ENCODE data around the gene DMXL1.
"Not testable (repeated sequence)": the region's sequence is repeated elsewhere in the genome, so short reads cannot be mapped to it uniquely, and the experiment has no call there.

The DMXL1 gene

DNA sequence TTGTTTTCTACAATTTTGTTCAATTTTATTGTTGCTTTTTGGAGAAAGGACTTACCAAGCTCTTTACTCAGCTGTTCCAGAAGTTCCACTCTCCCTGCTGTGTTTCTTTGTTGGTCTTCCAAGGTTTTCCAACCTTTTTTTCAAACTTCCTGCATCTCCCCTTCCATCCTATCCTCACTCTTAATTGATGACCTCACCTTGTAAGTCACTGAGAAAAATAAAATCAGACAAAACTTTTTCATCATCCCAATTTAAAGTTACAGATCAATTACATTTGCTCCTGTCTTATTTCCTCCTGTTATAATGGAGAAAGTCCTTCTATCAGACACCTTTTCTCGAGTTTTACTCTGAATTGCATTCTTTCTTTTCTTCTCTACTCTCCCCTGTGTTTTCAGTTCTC lies 121.1 kb downstream of the DMXL1 start:
- no peak for DNase-seq (ENCODE audit: low read depth in 1 of 2, low spot score in 1 of 2)

DNA sequence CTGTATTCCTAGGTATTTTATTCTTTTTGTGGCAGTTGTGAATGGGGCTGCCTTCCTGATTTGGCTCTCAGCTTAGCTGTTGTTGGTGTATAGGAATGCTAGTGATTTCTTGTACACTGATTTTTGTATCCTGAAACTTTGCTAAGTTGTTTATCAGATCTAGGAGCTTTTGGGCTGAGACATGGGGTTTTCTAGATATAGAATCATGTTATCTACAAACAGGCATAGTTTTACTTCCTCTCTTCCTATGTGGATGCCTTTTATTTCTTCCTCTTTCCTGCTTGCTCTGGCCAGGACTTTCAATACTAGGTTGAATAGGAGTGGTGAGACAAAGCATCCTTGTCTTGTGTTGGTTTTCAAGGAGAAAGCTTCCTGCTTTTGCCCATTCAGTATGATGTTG lies 129.9 kb downstream of the DMXL1 start:
- DNase-seq (ENCODE audit: low read depth in 1 of 2, low spot score in 1 of 2) = no peak

GRCh38 chr5:119207105-119207504 lies 136.2 kb downstream of the DMXL1 start:
- no peak for DNase-seq (ENCODE audit: low read depth in 1 of 2, low spot score in 1 of 2)

DNA sequence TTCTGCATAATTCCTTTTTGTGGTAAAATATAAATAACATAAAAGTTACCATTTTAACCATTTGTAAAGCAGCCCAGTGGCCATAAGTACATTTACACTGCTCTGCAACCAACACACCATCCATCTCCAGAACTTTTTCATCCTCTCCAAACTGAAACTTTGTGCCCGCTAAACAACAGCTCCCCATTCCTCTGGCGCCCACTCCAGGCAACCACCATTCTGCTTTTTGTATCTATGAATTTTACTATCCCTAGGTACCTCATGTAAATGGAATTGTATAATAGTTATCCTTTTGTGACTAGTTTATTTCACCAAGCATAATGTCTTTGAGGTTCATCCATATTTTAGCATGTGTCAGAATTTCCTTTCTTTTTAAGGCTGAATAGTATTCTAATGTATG lies 141.1 kb downstream of the DMXL1 start:
- no peak for DNase-seq (ENCODE audit: low read depth in 1 of 2, low spot score in 1 of 2)

DNA sequence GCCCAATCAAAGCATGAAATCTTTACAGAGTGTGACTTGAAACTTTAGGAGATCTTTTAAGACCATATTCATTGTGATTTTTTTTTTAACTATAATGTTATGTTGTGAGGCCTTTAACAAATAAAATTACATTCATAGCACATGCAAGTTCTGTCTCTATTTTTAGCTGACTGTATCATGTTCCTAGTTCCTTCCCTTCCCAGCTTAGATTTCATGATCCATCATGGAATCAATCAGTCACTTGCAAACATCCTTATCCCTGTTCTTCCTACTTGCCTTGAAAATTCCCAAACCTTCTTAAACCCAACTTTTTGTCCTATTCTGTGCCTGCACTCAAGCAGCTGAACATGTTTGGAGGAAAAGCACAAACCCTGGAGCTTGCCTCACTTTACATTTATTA lies 141.8 kb downstream of the DMXL1 start:
- no peak for DNase-seq (ENCODE audit: low read depth in 1 of 2, low spot score in 1 of 2)

DNA sequence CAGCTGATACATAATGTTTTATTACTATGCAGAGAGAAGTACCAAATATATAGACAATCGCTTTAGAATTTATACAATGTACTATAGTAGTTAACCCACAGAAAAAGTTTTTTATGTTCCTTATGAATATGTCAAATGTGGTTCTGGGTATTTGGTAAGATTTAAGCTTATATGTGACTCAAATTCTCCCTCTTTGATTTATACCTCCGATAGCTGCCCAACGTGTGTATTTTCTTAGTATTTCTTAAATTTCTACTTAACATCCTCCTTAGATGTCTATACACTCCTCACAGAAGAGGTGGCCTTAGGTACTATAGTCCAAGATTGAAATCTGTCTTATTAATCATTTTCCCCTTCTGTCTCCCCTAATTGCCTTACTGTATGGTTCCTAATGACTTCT lies 146.3 kb downstream of the DMXL1 start:
- no peak for DNase-seq (ENCODE audit: low read depth in 1 of 2, low spot score in 1 of 2)

DNA sequence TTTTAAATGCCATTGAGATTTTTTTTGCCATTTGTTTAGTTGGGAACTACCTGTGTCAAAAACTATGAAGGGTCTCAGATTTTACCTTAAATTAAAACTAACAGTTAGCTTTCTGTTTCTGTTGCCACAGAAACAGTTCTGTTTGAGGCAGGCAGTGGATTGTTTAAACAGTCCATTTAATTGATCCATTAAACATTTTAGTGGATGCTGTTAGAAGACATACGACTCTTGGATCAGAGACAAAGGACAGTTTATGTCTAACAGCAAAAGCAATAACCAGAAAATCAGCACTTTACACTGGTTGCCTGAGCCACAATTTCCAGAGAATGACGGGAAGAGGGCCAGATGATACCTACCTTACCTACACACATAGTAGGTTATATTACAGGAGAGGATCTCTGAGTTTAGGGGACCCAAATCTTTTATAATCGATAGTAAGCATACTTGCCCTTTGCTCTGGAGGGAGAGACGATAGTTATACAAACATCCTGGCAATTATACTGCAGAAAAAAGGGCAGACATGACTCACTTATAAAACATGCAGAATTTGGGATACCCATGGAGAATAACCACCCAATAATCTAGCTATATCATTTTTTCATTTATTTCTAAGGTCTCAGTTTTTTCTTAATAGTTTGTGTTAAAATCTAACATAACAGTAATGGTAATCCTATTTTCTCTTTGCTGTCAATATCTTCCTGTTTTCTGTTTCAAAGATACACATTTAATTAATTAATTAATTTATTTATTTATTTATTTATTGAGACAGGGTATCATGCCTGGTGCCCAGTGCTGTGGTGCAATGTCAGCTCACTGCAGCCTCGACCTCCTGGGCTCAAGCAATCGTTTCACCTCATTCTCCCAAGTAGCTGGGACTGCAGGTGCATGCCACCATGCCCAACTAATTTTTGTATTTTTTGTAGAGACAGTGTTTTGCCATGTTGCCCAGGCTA lies 148.2 kb downstream of the DMXL1 start:
- no peak for DNase-seq (ENCODE audit: low read depth in 1 of 2, low spot score in 1 of 2)

DNA sequence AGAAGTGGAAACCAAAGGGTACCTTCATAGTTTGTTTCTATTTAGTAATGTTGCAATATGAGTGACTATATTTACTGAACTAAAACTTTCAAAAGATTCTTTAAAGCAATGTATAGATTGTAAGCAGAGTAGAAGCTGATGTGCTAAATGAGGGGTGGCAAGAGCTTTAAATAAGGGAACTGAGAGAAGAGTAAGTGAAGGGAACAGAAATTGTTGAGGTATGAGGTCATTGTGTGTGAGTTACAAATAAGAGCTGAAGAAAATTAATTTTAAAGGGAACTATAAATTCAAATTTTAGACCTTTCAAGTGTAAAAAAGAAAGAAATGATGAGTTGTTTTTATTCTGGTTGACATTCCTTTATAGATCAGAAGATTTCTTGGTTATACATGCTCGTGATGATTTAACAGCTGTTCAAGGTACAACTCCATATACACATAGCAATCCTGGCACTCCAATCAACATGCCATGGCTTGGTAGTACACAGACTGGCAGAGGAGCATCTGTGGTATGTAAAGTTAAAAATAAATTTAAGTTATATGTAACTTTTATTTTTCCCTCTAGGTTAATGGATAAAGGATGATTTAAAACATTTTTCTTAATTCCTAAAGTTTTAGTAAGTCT lies 149.8 kb downstream of the DMXL1 start:
- DNase-seq (ENCODE audit: low read depth in 1 of 2, low spot score in 1 of 2) = no peak

- DNase-seq (ENCODE audit: low read depth in 1 of 2, low spot score in 1 of 2) = no peak
These were observed 150.4 kb downstream of the DMXL1 start for GRCh38 chr5:119221330-119221729.

GRCh38 chr5:119229950-119230349 lies 159.1 kb downstream of the DMXL1 start:
- no peak for DNase-seq (ENCODE audit: low read depth in 1 of 2, low spot score in 1 of 2)

DNA sequence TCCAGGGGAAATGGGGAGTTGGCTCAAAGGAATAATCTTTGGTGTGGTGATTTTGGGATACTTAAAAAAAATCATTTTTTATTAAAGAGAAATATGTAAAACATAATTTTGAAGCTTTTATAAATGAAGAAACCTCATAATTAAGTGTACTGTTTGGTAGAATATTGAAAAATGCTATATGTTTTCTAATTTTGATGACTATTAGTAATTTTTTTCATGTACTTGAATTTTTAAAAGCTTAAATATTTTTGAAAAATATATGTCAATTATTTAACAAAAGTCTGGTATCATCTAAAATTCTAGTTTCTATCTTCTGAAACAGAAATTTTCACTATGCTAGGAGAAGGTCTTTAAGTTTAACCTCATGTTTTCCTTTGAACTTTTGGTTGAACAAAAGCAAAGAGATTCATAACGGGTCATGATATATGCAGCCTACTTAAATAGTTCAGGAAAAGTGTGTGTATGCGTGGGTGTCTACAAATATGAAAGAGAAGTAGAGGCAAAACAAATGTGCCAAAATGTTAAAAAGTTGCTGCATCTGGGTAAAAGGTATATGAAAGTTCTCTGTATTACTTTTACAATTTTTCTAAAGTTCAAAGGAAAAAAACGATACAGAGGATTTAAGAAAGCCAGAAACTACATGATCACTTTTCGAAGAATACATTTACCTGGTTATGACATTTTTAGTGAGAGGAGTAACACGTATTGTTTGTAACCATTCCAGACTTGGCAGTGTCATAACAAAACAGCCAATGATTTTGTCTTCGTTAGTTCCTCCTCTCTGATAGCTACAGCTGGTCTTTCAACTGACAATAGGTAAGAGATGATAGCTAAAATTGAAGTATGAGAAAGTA lies 167.6 kb downstream of the DMXL1 start:
- DNase-seq (ENCODE audit: low read depth in 1 of 2, low spot score in 1 of 2) = no peak

DNA sequence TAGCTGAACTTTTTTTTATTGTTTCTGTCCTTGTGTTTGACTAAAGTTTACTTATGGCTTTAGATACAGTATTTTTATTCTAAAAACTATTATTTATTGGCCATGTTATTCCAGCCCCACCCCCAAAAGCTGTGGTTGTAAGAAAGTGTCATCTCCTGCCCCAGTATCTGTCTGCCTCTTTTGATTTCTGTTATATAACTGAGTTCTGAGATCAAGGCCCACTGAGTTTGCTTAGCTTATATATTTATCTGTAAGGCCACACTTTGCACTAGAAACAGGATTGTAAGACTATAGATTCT lies 168.2 kb downstream of the DMXL1 start:
- DNase-seq (ENCODE audit: low read depth in 1 of 2, low spot score in 1 of 2) = no peak

DNA sequence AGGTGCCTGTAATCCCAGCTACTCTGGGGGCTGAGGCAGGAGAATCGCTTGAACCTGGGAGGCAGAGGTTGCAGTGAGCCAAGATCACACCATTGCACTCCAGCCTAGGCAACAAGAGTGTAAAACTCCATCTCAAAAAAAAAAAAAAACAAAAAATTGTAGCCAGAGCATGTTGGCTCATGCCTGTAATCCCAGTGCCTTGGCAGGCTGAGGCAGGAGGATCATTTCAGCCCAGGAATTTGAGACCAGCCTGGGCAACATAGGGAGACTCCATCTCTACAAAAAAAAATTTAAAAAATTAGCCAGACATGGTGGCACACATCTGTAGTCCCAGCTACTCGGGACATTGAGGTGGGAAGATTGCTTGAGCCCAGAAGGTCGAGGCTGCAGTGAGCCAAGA lies 168.9 kb downstream of the DMXL1 start:
- DNase-seq (ENCODE audit: low read depth in 1 of 2, low spot score in 1 of 2) = not testable (repeated sequence)

- no peak for DNase-seq (ENCODE audit: low read depth in 1 of 2, low spot score in 1 of 2)
These were observed 173.0 kb downstream of the DMXL1 start for GRCh38 chr5:119243888-119244287.

- DNase-seq (ENCODE audit: low read depth in 1 of 2, low spot score in 1 of 2) = no peak
These were observed 180.3 kb downstream of the DMXL1 start for GRCh38 chr5:119250946-119251901.

GRCh38 chr5:119255571-119256356 lies 184.9 kb downstream of the DMXL1 start:
- DNase-seq (ENCODE audit: low read depth in 1 of 2, low spot score in 1 of 2) = no peak

- DNase-seq (ENCODE audit: low read depth in 1 of 2, low spot score in 1 of 2) = no peak
These were observed 186.7 kb downstream of the DMXL1 start for GRCh38 chr5:119257613-119258012.

GRCh38 chr5:119263639-119264038 lies 192.8 kb downstream of the DMXL1 start:
- no peak for DNase-seq (ENCODE audit: low read depth in 1 of 2, low spot score in 1 of 2)

- no peak for DNase-seq (ENCODE audit: low read depth in 1 of 2, low spot score in 1 of 2)
These were observed 193.3 kb downstream of the DMXL1 start for GRCh38 chr5:119264186-119264585.

DNA sequence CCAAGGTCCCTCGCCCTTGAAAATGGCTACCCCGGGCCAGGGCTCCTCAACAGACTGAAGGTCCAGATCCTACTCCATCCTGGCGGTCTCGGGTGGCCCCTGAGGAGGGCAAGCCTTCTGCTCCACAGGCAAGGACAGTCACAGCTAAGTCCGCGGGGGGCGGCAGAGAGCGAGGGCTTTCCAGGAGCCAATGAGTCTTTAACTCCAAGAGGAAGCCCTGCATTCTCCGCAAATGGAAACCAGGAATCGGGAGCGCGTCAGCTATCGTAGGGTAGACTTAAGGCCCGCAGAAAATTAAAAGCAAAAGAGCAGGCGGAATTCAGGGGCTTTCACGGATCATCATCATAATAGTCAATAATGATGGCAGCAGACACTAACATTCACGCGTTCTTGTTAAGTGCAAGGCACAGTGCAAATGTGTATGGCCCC lies 197.1 kb downstream of the DMXL1 start:
- peak; percentile 59 to 69 for DNase-seq (ENCODE audit: low read depth in 1 of 2, low spot score in 1 of 2)

Data from activated T-helper 1 cell treated with anti-CD3 and anti-CD28 coated beads, Interleukin-2, amount 50 U/mL, for 16 hours (primary cell).